Liver (tissue), 9 donors: ENCODE results near the gene SYNDIG1. TPM values are rescaled to one million over a fixed set of nuclear protein-coding genes. Genes with fewer than 3 reads are reported as not detected.

Experiments
- DNase-seq: peaks from one replicate; pipeline ENCODE4 v3.0.0-alpha.2; 2017; ENCODE audit warnings: low spot score
- H3K27ac ChIP-seq, 2 donors: one replicate each; pipeline ENCODE4 v1.7.0; 2013; ENCODE audit warnings: inconsistent platforms in 2 of 2, low read length in 2 of 2, control low read depth in 1 of 2, low read depth in 1 of 2, mild to moderate bottlenecking in 1 of 2
- H3K27me3 ChIP-seq, 4 donors: one replicate each; pipeline versions ENCODE4 v1.6.1 to v1.7.0; 2013; ENCODE audit warnings: low read length in 3 of 4, inconsistent platforms in 1 of 4, mild to moderate bottlenecking in 1 of 4, moderate library complexity in 1 of 4; ENCODE audit not compliant: control insufficient read depth in 4 of 4, insufficient read depth in 4 of 4
- H3K36me3 ChIP-seq, 4 donors: one replicate each; pipeline versions ENCODE4 v1.6.1 to v1.7.0; 2013; ENCODE audit warnings: low read length in 3 of 4, mild to moderate bottlenecking in 3 of 4, low read depth in 1 of 4, moderate library complexity in 1 of 4; ENCODE audit not compliant: control insufficient read depth in 4 of 4, insufficient read depth in 3 of 4
- H3K4me1 ChIP-seq, 4 donors: one replicate each; pipeline versions ENCODE4 v1.6.1 to v1.7.0; 2013; ENCODE audit warnings: low read length in 3 of 4, mild to moderate bottlenecking in 3 of 4, moderate library complexity in 1 of 4; ENCODE audit not compliant: control insufficient read depth in 4 of 4, insufficient read depth in 4 of 4
- H3K4me3 ChIP-seq, 3 donors: one replicate each; pipeline versions ENCODE4 v1.6.1 to v1.7.0; 2013; ENCODE audit warnings: low read length in 3 of 3, control low read depth in 1 of 3, low read depth in 1 of 3, mild to moderate bottlenecking in 1 of 3
- H3K9ac ChIP-seq, 2 donors: one replicate each; pipeline ENCODE4 v1.7.0; 2013; ENCODE audit warnings: low read length in 2 of 2, mild to moderate bottlenecking in 2 of 2, moderate library complexity in 2 of 2, control low read depth in 1 of 2, low read depth in 1 of 2
- H3K9me3 ChIP-seq, 4 donors: one replicate each; pipeline versions ENCODE4 v1.6.1 to v1.7.0; 2013; ENCODE audit warnings: low read length in 3 of 4; ENCODE audit not compliant: control insufficient read depth in 4 of 4
- EGR1 ChIP-seq, 2 donors: IDR thresholded peaks; 2 replicates each; pipeline ENCODE4 v1.6.1; 2016 to 2018; ENCODE audit warnings: antibody characterized with exemption in 2 of 2, low read depth in 2 of 2
- FOXA1 ChIP-seq: IDR thresholded peaks from 2 replicates; pipeline ENCODE4 v1.6.1; 2016; ENCODE audit warnings: antibody characterized with exemption
- GABPA ChIP-seq, 2 donors: IDR thresholded peaks in 1 of 2; conservative IDR thresholded peaks in 1 of 2; 2 replicates each; pipeline ENCODE4 v1.6.1; 2016; ENCODE audit warnings: antibody characterized with exemption in 2 of 2, mild to moderate bottlenecking in 1 of 2, moderate library complexity in 1 of 2
- HNF4A ChIP-seq, 2 donors: conservative IDR thresholded peaks; 2 replicates each; pipeline ENCODE4 v1.6.1; 2016; ENCODE audit warnings: antibody characterized with exemption in 2 of 2, mild to moderate bottlenecking in 2 of 2
- HNF4G ChIP-seq: IDR thresholded peaks from 2 replicates; pipeline ENCODE4 v1.6.1; 2016; ENCODE audit warnings: antibody characterized with exemption
- JUND ChIP-seq, 2 donors: IDR thresholded peaks; 2 replicates each; pipeline ENCODE4 v1.6.1; 2016; ENCODE audit warnings: antibody characterized with exemption in 2 of 2
- NR2F2 ChIP-seq: IDR thresholded peaks from 2 replicates; pipeline ENCODE4 v1.6.1; 2016; ENCODE audit warnings: antibody characterized with exemption
- RAD21 ChIP-seq, 2 donors: IDR thresholded peaks; 2 replicates each; pipeline ENCODE4 v1.6.1; 2016; ENCODE audit warnings: antibody characterized with exemption in 2 of 2, mild to moderate bottlenecking in 2 of 2
- RXRA ChIP-seq, 2 donors: IDR thresholded peaks; 2 replicates each; pipeline ENCODE4 v1.6.1; 2017 to 2018; ENCODE audit warnings: antibody characterized with exemption in 2 of 2, mild to moderate bottlenecking in 1 of 2
- SP1 ChIP-seq: IDR thresholded peaks from 2 replicates; pipeline ENCODE4 v1.6.1; 2018; ENCODE audit warnings: antibody characterized with exemption, mild to moderate bottlenecking
- TAF1 ChIP-seq: conservative IDR thresholded peaks from 2 replicates; pipeline ENCODE4 v1.6.1; 2016; ENCODE audit warnings: antibody characterized with exemption, mild to moderate bottlenecking
- YY1 ChIP-seq: IDR thresholded peaks from 2 replicates; pipeline ENCODE4 v1.6.1; 2016; ENCODE audit warnings: antibody characterized with exemption, mild to moderate bottlenecking
- WGBS: extraction: QIAGEN DNeasy Blood & Tissue Kit; methylation state at CpG from one replicate; pipeline ENCODE4 v1.1.7; 2013; 5-methylcytosine and 5-hydroxymethylcytosine counted together
- polyA plus RNA-seq, 2 donors: library from polyadenylated mRNA; stranded (reverse) in 1 of 2; unstranded in 1 of 2; fragments of 200-250 nt in 1 of 2; fragments of >200 nt in 1 of 2; fragmentation: Nextera tagmentation in 1 of 2; extraction: Ambion mirVana in 1 of 2; gene quantifications; one replicate each; pipeline versions ENCODE4 v1.2.1 to v1.2.3, GENCODE V29; 2013 to 2015
- total RNA-seq, 2 donors: library from RNA; depleted of rRNA; stranded (reverse); fragments of >200 nt; gene quantifications; one replicate each; pipeline ENCODE4 v1.2.3, GENCODE V29; 2014
- TF ChIP-seq, protein P1 (sequence below): IDR thresholded peaks from 2 replicates; pipeline ENCODE4 v1.6.1; 2016; ENCODE audit warnings: antibody characterized with exemption
- TF ChIP-seq, protein P2 (sequence below): IDR thresholded peaks from 2 replicates; pipeline ENCODE4 v1.6.1; 2016; ENCODE audit warnings: antibody characterized with exemption
- TF ChIP-seq, protein P3 (sequence below): IDR thresholded peaks from 2 replicates; pipeline ENCODE4 v1.6.1; 2016; ENCODE audit warnings: antibody characterized with exemption
- TF ChIP-seq, protein P4 (sequence below): IDR thresholded peaks from 2 replicates; pipeline ENCODE4 v1.6.1; 2016; ENCODE audit warnings: antibody characterized with exemption, mild to moderate bottlenecking
- TF ChIP-seq, protein P5 (sequence below): fragments of 150-350 bp; IDR thresholded peaks from 2 replicates; pipeline ENCODE4 v1.5.1; 2017; ENCODE audit warnings: improper control_type of control experiment, low read depth, low read length; ENCODE audit not compliant: missing input control
- donor health status: healthy.
- donor health status: healthy.
- donor health status: healthy.
- donor health status: healthy.
- donor health status: healthy.

The SYNDIG1 gene
- total and polyA plus RNA-seq, 4 donors: 0.05 to 0.08 TPM; not detected in 2

DNA sequence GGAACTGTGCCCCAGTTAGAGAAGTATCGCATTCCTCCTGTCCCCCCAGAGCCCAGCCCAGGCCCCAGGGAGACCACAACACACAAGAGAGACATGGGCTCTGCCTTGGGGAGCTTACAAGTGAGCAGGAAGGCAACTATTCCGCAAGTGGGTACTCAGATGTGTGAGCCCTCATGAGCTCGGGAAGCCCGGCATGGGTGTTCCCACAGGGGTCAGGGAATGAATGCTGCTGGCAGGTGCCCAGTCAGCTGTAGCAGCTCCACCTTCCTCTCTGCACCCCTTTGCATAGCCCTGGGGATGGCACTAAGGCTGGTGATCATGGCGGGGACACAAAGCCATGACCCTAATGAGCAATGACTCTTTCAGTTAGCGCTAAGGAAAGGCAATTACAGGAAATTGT is 194.1 kb downstream of the SYNDIG1 start:
- Histone ChIP-seq H3K9me3 (no peaks in the 10 kb centered on the region), H3K4me3 (no peak overlapping the region), H3K4me1 (no peaks in the 10 kb centered on the region), H3K9ac (no peak overlapping the region), H3K36me3 (no peaks in the 10 kb centered on the region), H3K27me3 (no peaks in the 10 kb centered on the region), H3K27ac (no peak overlapping the region)
- TF ChIP-seq GABPA (IDR thresholded peaks at IDR 0.05 in 1 of 2, conservative IDR thresholded peaks at IDR 0.05 in 1 of 2) (no peak), YY1 (no peak), TAF1 (no peak)
- DNase-seq: no peak
- 94% methylated on average over 6 of the region's 6 CpGs for WGBS

DNA sequence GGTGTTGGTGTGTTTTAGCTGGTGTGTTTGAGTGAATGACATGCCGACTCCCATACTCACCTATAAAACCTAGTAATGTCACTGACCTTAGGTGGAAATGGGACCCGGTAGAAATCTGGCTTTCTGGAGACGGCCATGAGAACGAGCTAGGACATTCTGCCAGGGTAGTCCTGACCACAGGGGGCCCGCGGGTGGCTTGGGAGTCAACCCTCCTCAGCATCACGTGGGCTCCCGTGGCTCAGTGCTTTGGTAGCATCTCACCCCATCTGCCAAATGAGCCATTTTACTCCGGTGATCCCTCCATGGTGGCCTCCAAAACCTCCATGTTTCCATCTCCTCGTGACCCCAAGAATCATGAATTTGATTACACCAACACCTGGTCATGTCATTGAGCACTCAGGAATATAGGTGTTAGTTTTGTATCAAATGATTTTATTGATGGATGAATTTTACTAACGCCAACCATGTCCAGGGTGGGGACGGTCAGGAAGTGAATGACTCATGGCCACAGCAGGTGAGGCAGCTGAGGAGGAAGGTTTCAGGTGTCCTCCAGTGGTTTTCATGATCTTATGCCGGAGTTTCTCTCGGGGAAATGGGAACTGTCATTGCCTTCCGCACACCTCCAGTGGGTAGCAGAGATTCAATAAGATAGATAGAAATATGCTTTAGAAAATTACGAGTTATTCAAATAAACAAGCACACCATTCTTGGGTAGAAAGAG is 195.0 kb downstream of the SYNDIG1 start:
- Histone ChIP-seq H3K9me3 (no peaks in the 10 kb centered on the region), H3K27me3 (no peaks in the 10 kb centered on the region), H3K4me3 (no peak overlapping the region), H3K27ac (no peak overlapping the region), H3K4me1 (no peaks in the 10 kb centered on the region), H3K36me3 (no peaks in the 10 kb centered on the region), H3K9ac (no peak overlapping the region)
- no peak for DNase-seq
- TF ChIP-seq, protein P1, sequence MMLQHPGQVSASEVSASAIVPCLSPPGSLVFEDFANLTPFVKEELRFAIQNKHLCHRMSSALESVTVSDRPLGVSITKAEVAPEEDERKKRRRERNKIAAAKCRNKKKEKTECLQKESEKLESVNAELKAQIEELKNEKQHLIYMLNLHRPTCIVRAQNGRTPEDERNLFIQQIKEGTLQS: no peak
- TF ChIP-seq NR2F2 (no peak), HNF4A (conservative IDR thresholded peaks at IDR 0.05) (no peak), SP1 (no peak), HNF4G (no peak), TAF1 (no peak), YY1 (no peak)
- TF ChIP-seq, protein P2, sequence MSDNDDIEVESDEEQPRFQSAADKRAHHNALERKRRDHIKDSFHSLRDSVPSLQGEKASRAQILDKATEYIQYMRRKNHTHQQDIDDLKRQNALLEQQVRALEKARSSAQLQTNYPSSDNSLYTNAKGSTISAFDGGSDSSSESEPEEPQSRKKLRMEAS: no peak
- WGBS: 86% methylated on average over 16 of the region's 16 CpGs

DNA sequence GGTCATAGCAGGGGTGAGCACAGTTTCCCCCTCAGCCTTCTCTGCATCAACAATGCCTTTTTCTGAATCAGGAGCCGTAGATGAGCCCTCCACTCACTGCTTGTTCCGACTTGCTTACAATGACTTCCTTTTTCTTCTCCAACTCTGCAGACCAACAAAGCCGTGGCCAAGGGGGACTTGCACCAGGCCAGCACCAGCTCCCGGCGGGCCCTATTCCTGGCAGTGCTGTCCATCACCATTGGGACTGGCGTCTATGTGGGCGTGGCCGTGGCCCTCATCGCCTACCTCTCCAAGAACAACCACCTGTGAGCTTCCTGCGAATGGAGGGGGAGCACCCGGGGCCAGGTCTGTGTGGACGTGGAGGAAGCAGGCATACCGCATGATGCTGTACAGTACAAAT is 195.8 kb downstream of the SYNDIG1 start:
- Histone ChIP-seq H3K4me1 (no peaks in the 10 kb centered on the region), H3K27ac (no peak overlapping the region), H3K9me3 (no peaks in the 10 kb centered on the region), H3K9ac (no peak overlapping the region), H3K27me3 (no peaks in the 10 kb centered on the region), H3K4me3 (no peak overlapping the region), H3K36me3 (no peaks in the 10 kb centered on the region)
- 79% methylated on average over 13 of the region's 13 CpGs for WGBS
- DNase-seq: no peak
- TF ChIP-seq SP1 (no peak), RAD21 (IDR thresholded peaks at IDR 0.05) (no peak), EGR1 (IDR thresholded peaks at IDR 0.05; ENCODE audit: low read depth in 2 of 2) (no peak), GABPA (IDR thresholded peaks at IDR 0.05 in 1 of 2, conservative IDR thresholded peaks at IDR 0.05 in 1 of 2) (no peak), HNF4A (conservative IDR thresholded peaks at IDR 0.05) (no peak), TAF1 (no peak), YY1 (no peak), NR2F2 (no peak), RXRA (IDR thresholded peaks at IDR 0.05) (no peak), FOXA1 (no peak), HNF4G (no peak), JUND (IDR thresholded peaks at IDR 0.05) (no peak)
- TF ChIP-seq, protein P2: no peak
- TF ChIP-seq, protein P3, sequence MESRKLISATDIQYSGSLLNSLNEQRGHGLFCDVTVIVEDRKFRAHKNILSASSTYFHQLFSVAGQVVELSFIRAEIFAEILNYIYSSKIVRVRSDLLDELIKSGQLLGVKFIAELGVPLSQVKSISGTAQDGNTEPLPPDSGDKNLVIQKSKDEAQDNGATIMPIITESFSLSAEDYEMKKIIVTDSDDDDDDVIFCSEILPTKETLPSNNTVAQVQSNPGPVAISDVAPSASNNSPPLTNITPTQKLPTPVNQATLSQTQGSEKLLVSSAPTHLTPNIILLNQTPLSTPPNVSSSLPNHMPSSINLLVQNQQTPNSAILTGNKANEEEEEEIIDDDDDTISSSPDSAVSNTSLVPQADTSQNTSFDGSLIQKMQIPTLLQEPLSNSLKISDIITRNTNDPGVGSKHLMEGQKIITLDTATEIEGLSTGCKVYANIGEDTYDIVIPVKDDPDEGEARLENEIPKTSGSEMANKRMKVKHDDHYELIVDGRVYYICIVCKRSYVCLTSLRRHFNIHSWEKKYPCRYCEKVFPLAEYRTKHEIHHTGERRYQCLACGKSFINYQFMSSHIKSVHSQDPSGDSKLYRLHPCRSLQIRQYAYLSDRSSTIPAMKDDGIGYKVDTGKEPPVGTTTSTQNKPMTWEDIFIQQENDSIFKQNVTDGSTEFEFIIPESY: no peak
- TF ChIP-seq, protein P4, sequence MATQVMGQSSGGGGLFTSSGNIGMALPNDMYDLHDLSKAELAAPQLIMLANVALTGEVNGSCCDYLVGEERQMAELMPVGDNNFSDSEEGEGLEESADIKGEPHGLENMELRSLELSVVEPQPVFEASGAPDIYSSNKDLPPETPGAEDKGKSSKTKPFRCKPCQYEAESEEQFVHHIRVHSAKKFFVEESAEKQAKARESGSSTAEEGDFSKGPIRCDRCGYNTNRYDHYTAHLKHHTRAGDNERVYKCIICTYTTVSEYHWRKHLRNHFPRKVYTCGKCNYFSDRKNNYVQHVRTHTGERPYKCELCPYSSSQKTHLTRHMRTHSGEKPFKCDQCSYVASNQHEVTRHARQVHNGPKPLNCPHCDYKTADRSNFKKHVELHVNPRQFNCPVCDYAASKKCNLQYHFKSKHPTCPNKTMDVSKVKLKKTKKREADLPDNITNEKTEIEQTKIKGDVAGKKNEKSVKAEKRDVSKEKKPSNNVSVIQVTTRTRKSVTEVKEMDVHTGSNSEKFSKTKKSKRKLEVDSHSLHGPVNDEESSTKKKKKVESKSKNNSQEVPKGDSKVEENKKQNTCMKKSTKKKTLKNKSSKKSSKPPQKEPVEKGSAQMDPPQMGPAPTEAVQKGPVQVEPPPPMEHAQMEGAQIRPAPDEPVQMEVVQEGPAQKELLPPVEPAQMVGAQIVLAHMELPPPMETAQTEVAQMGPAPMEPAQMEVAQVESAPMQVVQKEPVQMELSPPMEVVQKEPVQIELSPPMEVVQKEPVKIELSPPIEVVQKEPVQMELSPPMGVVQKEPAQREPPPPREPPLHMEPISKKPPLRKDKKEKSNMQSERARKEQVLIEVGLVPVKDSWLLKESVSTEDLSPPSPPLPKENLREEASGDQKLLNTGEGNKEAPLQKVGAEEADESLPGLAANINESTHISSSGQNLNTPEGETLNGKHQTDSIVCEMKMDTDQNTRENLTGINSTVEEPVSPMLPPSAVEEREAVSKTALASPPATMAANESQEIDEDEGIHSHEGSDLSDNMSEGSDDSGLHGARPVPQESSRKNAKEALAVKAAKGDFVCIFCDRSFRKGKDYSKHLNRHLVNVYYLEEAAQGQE: no peak
- TF ChIP-seq, protein P5, sequence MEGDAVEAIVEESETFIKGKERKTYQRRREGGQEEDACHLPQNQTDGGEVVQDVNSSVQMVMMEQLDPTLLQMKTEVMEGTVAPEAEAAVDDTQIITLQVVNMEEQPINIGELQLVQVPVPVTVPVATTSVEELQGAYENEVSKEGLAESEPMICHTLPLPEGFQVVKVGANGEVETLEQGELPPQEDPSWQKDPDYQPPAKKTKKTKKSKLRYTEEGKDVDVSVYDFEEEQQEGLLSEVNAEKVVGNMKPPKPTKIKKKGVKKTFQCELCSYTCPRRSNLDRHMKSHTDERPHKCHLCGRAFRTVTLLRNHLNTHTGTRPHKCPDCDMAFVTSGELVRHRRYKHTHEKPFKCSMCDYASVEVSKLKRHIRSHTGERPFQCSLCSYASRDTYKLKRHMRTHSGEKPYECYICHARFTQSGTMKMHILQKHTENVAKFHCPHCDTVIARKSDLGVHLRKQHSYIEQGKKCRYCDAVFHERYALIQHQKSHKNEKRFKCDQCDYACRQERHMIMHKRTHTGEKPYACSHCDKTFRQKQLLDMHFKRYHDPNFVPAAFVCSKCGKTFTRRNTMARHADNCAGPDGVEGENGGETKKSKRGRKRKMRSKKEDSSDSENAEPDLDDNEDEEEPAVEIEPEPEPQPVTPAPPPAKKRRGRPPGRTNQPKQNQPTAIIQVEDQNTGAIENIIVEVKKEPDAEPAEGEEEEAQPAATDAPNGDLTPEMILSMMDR: no peak
- TF ChIP-seq, protein P1: no peak
